Left lung (tissue), 14 donors: Measurements from ENCODE around the gene GPR141. TPM values are rescaled to one million over a fixed set of nuclear protein-coding genes. Genes with fewer than 3 reads are reported as not detected.

ENCODE experiments used
- ATAC-seq: fragments of 200-7000 bp; cut with Tn5 transposase; one replicate; pipeline ENCODE4 v1.9.1; 2020; ENCODE audit warnings: moderate library complexity
- DNase-seq, 4 donors: peaks; one replicate each; pipeline ENCODE4 v3.0.0-alpha.2; 2013 to 2020
- H3K27ac ChIP-seq, 2 donors: fragments of 200-600 bp; sonication (generic) in 1 of 2; one replicate each; pipeline versions ENCODE4 v1.5.0 to v1.8.0; 2020 to 2021
- H3K27me3 ChIP-seq, 2 donors: fragments of 200-600 bp; sonication (generic) in 1 of 2; one replicate each; pipeline versions ENCODE4 v1.5.0 to v1.8.0; 2020 to 2021
- H3K36me3 ChIP-seq, 2 donors: fragments of 200-600 bp; sonication (generic) in 1 of 2; one replicate each; pipeline versions ENCODE4 v1.5.0 to v1.8.0; 2020 to 2021
- H3K4me1 ChIP-seq, 2 donors: fragments of 200-600 bp; one replicate each; pipeline ENCODE4 v1.8.0; 2021
- H3K4me3 ChIP-seq, 2 donors: fragments of 200-600 bp; sonication (generic) in 1 of 2; one replicate each; pipeline versions ENCODE4 v1.5.0 to v1.8.0; 2020 to 2021; ENCODE audit warnings: mild to moderate bottlenecking in 1 of 2
- H3K9me3 ChIP-seq, 2 donors: fragments of 200-600 bp; sonication (generic) in 1 of 2; one replicate each; pipeline versions ENCODE4 v1.5.0 to v1.8.0; 2020 to 2021
- CTCF ChIP-seq, 2 donors: fragments of 200-600 bp; sonication (generic) in 1 of 2; IDR thresholded peaks; one replicate each; pipeline versions ENCODE4 v1.5.0 to v1.8.0; 2021; ENCODE audit warnings: antibody characterized with exemption in 2 of 2
- intact Hi-C, 2 donors: fragments of 100-400 bp; cut with DNase I; formaldehyde crosslinking; loops; one replicate each; pipeline versions ENCODE4 v1.11.2 to v1.14.2; 2022
- long read RNA-seq, 12 donors: library from polyadenylated mRNA in 2 of 12; unstranded in 2 of 12; transcript quantifications; one replicate each; pipeline ENCODE4 v2.0.0 and lab custom pipeline, GENCODE V29; 2019 to 2026
- polyA plus RNA-seq, 6 donors: library from polyadenylated mRNA; unstranded; fragments of 120-200 nt; gene quantifications; one replicate each; pipeline ENCODE4 v1.2.1, GENCODE V29; 2013; ENCODE audit not compliant: insufficient read length in 6 of 6
- total RNA-seq, 2 donors: library from RNA; stranded (reverse); fragmentation: NEBNext Ultra II Directional; extraction: Animal tissue kit (Norgen Biotek cat#: 25700); gene quantifications; one replicate each; pipeline ENCODE4 v1.2.1, GENCODE V29; 2021
- donor health status: DM: no; HTN: yes; CAD: no.
- donor health status: DM: no; HTN: no; CAD: no.

Gene GPR141
- 1 to 10 TPM; 2.6 to 8.6 TPM for total RNA-seq
- 1 to 10 TPM in 3 of 6 donors, under 1 TPM in 3; 0.74 to 1.4 (median 1.0) TPM for polyA plus RNA-seq
- long read RNA-seq, donor 1, partial matches to known transcripts, result 0 of 1 reads
- long read RNA-seq, donor 1, other reads (novel, unspliced or antisense), result 0 of 1 reads
- long read RNA-seq, donor 2, result 0 reads
- long read RNA-seq, donor 3, result 0 reads
- long read RNA-seq, donor 4, result 0 reads
- long read RNA-seq, donor 5, result 0 reads
- long read RNA-seq, donor 6, result 0 reads
- long read RNA-seq, donor 7, result 0 reads
- long read RNA-seq, donor 8, result 0 reads
- long read RNA-seq, donor 9, result 0 reads
- long read RNA-seq, donor 10, result 0 reads
- long read RNA-seq, donor 11, result 0 reads
- long read RNA-seq, donor 12, result 0 reads

GRCh38 chr7:37683246-37684120 is at the start of gene GPR141:
TSS of gene GPR141 (plus strand) at chr7:37683766. CDS start at chr7:37740394, 56,628 bp downstream.
- intact Hi-C loops, result no loop called here
- no peaks in the 10 kb centered on the region for H3K27me3 ChIP-seq
- ATAC-seq (peak; percentile 54), DNase-seq (peak in 2 of 4 donors; percentile 29 to 54)
- H3K4me3 ChIP-seq, result peak within 1 kb of the TSS in 1 of 2 donors; percentile 21
- no peaks in the 10 kb centered on the region for H3K9me3 ChIP-seq
- no peaks in the 10 kb centered on the region for H3K36me3 ChIP-seq
- H3K27ac ChIP-seq, result peak within 1 kb of the TSS in 1 of 2 donors; percentile 82
- peaks cover 0 to 28% of the 10 kb centered on the region in 2 donors for H3K4me1 ChIP-seq
- TF ChIP-seq CTCF (IDR thresholded peaks at IDR 0.05), result no peak

- no peak overlapping the region for H3K4me3 ChIP-seq
- DNase-seq, result no peak
- no peaks in the 10 kb centered on the region for H3K4me1 ChIP-seq
- TF ChIP-seq CTCF (IDR thresholded peaks at IDR 0.05), result no peak
- peaks cover 0 to 17% of the 10 kb centered on the region in 2 donors for H3K9me3 ChIP-seq
- intact Hi-C loops, result no loop called here
- H3K27me3 ChIP-seq, result no peaks in the 10 kb centered on the region
- no peak overlapping the region for H3K27ac ChIP-seq
- H3K36me3 ChIP-seq, result no peaks in the 10 kb centered on the region
- ATAC-seq, result no peak
These were observed 48.2 kb upstream of the GPR141 start for GRCh38 chr7:37635346-37635745.

- no peak for ATAC-seq
- no peaks in the 10 kb centered on the region for H3K36me3 ChIP-seq
- peaks cover 0 to 10% of the 10 kb centered on the region in 2 donors for H3K4me1 ChIP-seq
- TF ChIP-seq CTCF (IDR thresholded peaks at IDR 0.05), result no peak
- peaks cover 0 to 4% of the 10 kb centered on the region in 2 donors for H3K9me3 ChIP-seq
- no peak for DNase-seq
- intact Hi-C loops, result no loop called here
- H3K4me3 ChIP-seq, result no peak overlapping the region
- no peak overlapping the region for H3K27ac ChIP-seq
- H3K27me3 ChIP-seq, result no peaks in the 10 kb centered on the region
These were observed 41.5 kb upstream of the GPR141 start for GRCh38 chr7:37642028-37642540.

GRCh38 chr7:37643876-37644275 is 39.7 kb upstream of the GPR141 start:
- ATAC-seq (no peak), DNase-seq (no peak)
- Histone ChIP-seq H3K4me3 (no peak overlapping the region), H3K4me1 (peaks cover 0 to 10% of the 10 kb centered on the region in 2 donors), H3K27me3 (no peaks in the 10 kb centered on the region), H3K27ac (peak overlapping the region in 1 of 2 donors; percentile 5), H3K36me3 (no peaks in the 10 kb centered on the region), H3K9me3 (no peaks in the 10 kb centered on the region)
- intact Hi-C loops, result no loop called here
- TF ChIP-seq CTCF (IDR thresholded peaks at IDR 0.05), result no peak
